Neural cell (in vitro differentiated cells): ENCODE data around the gene BABAM2.

Source experiments
- EP300 ChIP-seq: fragments of 450-650 bp; conservative IDR thresholded peaks from 2 replicates; pipeline ENCODE4 v1.6.1; 2014; ENCODE audit warnings: antibody characterized with exemption, mild to moderate bottlenecking, moderate library complexity; ENCODE audit not compliant: poor library complexity, severe bottlenecking
- EZH2 ChIP-seq: fragments of 200-600, 300-800 bp; shearing (Covaris generic), sonication (generic); IDR thresholded peaks from 2 replicates; pipeline ENCODE4 v1.6.1; 2014; ENCODE audit warnings: antibody characterized with exemption, low read length, borderline replicate concordance, mild to moderate bottlenecking; ENCODE audit not compliant: insufficient read depth, poor library complexity, severe bottlenecking
- MXI1 ChIP-seq: fragments of 450-650 bp; conservative IDR thresholded peaks from 2 replicates; pipeline ENCODE4 v1.6.1; 2014; ENCODE audit warnings: antibody characterized with exemption, mild to moderate bottlenecking; ENCODE audit not compliant: poor library complexity, severe bottlenecking
- POLR2AphosphoS5 ChIP-seq: IDR thresholded peaks from 2 replicates; pipeline ENCODE4 v1.6.1; 2012
- SMC3 ChIP-seq: fragments of 450-650 bp; conservative IDR thresholded peaks from 2 replicates; pipeline ENCODE4 v1.6.1; 2014; ENCODE audit warnings: antibody characterized with exemption, mild to moderate bottlenecking, moderate library complexity; ENCODE audit not compliant: poor library complexity
- TAF1 ChIP-seq: IDR thresholded peaks from 2 replicates; pipeline ENCODE4 v1.6.1; 2012; ENCODE audit warnings: low read depth
- TF ChIP-seq, protein P1 (sequence below): fragments of 450-650 bp; IDR thresholded peaks from 2 replicates; pipeline ENCODE4 v1.5.1; 2014; ENCODE audit warnings: antibody characterized with exemption, mild to moderate bottlenecking, moderate library complexity; ENCODE audit not compliant: poor library complexity, severe bottlenecking
- TF ChIP-seq, protein P2 (sequence below): IDR thresholded peaks from 2 replicates; pipeline ENCODE4 v1.6.1; 2012; ENCODE audit warnings: borderline replicate concordance

DNA sequence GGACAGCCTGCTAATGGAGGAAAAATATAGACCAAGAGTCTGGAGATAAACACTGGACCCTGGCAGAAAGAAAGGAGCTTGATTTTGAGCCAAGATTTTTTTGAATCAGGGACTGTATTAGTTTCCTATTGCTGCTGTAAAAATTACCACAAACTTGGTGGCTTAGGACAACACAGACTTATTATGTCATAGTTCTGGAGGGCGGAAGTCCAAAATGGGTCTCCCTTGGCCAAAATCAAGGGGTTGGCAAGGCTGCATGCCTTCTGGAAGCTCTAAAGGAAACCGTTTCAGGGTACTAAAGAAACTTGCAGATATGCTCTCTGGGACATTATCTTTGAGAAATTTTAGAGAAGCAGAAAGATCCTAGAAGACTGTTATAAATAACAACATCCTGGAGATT is 140.1 kb downstream of the BABAM2 start:
- TF ChIP-seq, protein P1, sequence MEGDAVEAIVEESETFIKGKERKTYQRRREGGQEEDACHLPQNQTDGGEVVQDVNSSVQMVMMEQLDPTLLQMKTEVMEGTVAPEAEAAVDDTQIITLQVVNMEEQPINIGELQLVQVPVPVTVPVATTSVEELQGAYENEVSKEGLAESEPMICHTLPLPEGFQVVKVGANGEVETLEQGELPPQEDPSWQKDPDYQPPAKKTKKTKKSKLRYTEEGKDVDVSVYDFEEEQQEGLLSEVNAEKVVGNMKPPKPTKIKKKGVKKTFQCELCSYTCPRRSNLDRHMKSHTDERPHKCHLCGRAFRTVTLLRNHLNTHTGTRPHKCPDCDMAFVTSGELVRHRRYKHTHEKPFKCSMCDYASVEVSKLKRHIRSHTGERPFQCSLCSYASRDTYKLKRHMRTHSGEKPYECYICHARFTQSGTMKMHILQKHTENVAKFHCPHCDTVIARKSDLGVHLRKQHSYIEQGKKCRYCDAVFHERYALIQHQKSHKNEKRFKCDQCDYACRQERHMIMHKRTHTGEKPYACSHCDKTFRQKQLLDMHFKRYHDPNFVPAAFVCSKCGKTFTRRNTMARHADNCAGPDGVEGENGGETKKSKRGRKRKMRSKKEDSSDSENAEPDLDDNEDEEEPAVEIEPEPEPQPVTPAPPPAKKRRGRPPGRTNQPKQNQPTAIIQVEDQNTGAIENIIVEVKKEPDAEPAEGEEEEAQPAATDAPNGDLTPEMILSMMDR: no peak
- TF ChIP-seq TAF1 (no peak), EZH2 (no peak), MXI1 (no peak), POLR2AphosphoS5 (no peak), EP300 (no peak), SMC3 (no peak)
- TF ChIP-seq, protein P2, sequence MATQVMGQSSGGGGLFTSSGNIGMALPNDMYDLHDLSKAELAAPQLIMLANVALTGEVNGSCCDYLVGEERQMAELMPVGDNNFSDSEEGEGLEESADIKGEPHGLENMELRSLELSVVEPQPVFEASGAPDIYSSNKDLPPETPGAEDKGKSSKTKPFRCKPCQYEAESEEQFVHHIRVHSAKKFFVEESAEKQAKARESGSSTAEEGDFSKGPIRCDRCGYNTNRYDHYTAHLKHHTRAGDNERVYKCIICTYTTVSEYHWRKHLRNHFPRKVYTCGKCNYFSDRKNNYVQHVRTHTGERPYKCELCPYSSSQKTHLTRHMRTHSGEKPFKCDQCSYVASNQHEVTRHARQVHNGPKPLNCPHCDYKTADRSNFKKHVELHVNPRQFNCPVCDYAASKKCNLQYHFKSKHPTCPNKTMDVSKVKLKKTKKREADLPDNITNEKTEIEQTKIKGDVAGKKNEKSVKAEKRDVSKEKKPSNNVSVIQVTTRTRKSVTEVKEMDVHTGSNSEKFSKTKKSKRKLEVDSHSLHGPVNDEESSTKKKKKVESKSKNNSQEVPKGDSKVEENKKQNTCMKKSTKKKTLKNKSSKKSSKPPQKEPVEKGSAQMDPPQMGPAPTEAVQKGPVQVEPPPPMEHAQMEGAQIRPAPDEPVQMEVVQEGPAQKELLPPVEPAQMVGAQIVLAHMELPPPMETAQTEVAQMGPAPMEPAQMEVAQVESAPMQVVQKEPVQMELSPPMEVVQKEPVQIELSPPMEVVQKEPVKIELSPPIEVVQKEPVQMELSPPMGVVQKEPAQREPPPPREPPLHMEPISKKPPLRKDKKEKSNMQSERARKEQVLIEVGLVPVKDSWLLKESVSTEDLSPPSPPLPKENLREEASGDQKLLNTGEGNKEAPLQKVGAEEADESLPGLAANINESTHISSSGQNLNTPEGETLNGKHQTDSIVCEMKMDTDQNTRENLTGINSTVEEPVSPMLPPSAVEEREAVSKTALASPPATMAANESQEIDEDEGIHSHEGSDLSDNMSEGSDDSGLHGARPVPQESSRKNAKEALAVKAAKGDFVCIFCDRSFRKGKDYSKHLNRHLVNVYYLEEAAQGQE: no peak
